Activated B cell treated with CpG ODN at 0.5 μM for 24 hours (primary cell): ENCODE data around the gene CNTNAP4. TPM values are rescaled to one million over a fixed set of nuclear protein-coding genes. Genes with fewer than 3 reads are reported as not detected.

Source experiments
- ATAC-seq: fragments of 200-7000 bp; cut with Tn5 transposase; one replicate; pipeline ENCODE4 v1.10.0; 2021; ENCODE audit warnings: low read depth, mild to moderate bottlenecking, moderate library complexity
- CTCF ChIA-PET: fragments of 350-600 bp; sonication (Branson Sonifier 250); formaldehyde crosslinking; loops from one replicate; lab custom pipeline; 2021; ENCODE audit warnings: antibody characterized with exemption; lab: Charles Lee
- POLR2A ChIA-PET: fragments of 350-600 bp; sonication (Branson Sonifier 250); formaldehyde crosslinking; loops from one replicate; lab custom pipeline; 2021; ENCODE audit warnings: antibody characterized with exemption; lab: Charles Lee
- DNase-seq: peaks from one replicate; pipeline ENCODE4 v3.0.0; 2022
- H3K27ac Mint-ChIP-seq: one replicate; pipeline ENCODE4 v1.8.0; 2020; ENCODE audit warnings: mixed read lengths
- H3K27me3 Mint-ChIP-seq: one replicate; pipeline ENCODE4 v1.8.0; 2021; ENCODE audit warnings: mixed read lengths
- H3K36me3 Mint-ChIP-seq: one replicate; pipeline ENCODE4 v1.8.0; 2021; ENCODE audit warnings: low read depth, mixed read lengths
- H3K4me1 Mint-ChIP-seq: one replicate; pipeline ENCODE4 v1.8.0; 2021; ENCODE audit warnings: mixed read lengths
- H3K4me3 Mint-ChIP-seq: one replicate; pipeline ENCODE4 v1.8.0; 2020; ENCODE audit warnings: mild to moderate bottlenecking, mixed read lengths
- H3K9me3 Mint-ChIP-seq: one replicate; pipeline ENCODE4 v1.8.0; 2020; ENCODE audit warnings: mixed read lengths
- intact Hi-C: fragments of 100-400 bp; cut with micrococcal nuclease; formaldehyde crosslinking; loops from one replicate; pipeline ENCODE4 v1.15.1; 2024
- total RNA-seq: library from RNA; stranded (reverse); gene quantifications from 2 replicates; pipeline ENCODE4 v1.2.3, GENCODE V29; 2022
- TF ChIP-seq, protein P1 (sequence below): fragments of 200-600 bp; IDR thresholded peaks from one replicate; pipeline ENCODE4 v1.8.0; 2022; ENCODE audit warnings: antibody characterized with exemption, mild to moderate bottlenecking

Gene CNTNAP4
- total RNA-seq, 1 donor from 2014 or later = not detected

DNA sequence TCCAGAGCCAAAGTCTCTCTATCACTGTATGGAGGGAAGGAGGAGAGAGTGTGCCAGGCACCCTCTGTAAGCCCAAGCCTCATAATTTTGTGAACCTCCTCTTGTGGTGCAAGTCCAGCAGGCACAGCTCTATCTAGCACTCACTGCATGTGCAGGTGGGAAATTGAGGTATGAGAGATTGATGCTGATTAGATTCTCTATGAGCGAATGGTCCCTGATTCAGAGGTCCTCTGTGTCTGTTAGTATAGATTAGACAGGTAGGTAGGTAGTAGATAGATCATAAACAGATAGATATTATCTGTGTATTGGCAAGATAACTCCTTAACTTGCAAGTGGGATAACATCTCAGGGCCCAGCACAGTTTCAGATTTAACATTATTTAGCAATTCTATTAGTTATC lies 209.5 kb downstream of the CNTNAP4 start:
- ChIA-PET CTCF (no interaction called here), POLR2A (no interaction called here)
- peaks cover 4% of the 10 kb centered on the region for H3K9me3 Mint-ChIP-seq
- TF ChIP-seq, protein P1, sequence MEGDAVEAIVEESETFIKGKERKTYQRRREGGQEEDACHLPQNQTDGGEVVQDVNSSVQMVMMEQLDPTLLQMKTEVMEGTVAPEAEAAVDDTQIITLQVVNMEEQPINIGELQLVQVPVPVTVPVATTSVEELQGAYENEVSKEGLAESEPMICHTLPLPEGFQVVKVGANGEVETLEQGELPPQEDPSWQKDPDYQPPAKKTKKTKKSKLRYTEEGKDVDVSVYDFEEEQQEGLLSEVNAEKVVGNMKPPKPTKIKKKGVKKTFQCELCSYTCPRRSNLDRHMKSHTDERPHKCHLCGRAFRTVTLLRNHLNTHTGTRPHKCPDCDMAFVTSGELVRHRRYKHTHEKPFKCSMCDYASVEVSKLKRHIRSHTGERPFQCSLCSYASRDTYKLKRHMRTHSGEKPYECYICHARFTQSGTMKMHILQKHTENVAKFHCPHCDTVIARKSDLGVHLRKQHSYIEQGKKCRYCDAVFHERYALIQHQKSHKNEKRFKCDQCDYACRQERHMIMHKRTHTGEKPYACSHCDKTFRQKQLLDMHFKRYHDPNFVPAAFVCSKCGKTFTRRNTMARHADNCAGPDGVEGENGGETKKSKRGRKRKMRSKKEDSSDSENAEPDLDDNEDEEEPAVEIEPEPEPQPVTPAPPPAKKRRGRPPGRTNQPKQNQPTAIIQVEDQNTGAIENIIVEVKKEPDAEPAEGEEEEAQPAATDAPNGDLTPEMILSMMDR = no peak
- intact Hi-C loops = no loop called here
- DNase-seq (no peak), ATAC-seq (no peak)
- no peak overlapping the region for H3K4me3 Mint-ChIP-seq
- H3K27ac Mint-ChIP-seq = no peak overlapping the region
- H3K27me3 Mint-ChIP-seq = no peaks in the 10 kb centered on the region
- no peaks in the 10 kb centered on the region for H3K4me1 Mint-ChIP-seq
- no peaks in the 10 kb centered on the region for H3K36me3 Mint-ChIP-seq

DNA sequence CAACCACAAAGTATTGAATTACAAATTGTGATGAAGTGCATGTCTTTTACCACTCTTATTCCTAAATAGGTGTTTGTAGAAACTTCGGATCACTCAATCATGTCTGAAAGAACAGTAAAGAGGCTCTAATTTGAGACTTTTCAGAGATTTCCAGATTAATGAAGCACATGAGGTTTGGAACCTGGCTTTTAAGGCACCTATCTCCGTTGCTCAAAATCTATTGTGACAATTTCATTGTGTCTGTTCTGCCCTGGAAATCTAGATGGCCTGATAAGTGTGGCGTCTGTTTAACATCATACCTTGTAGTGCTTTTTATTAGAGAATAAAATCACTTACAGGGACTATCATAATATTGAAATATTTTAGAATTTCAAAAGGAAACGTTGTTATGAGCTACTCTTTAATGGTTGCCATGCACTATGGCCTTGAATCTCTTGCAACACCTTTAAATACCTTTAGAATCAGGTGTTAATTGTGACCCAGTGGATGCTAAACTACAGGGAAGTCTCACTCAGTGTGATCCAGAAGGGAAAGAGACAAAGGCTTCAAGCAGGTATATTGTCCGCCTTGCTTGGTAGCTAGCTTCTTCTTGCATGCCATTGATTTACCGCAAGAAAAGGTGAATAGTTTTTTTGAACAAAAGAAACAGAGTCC lies 210.3 kb downstream of the CNTNAP4 start:
- intact Hi-C loops = no loop called here
- ChIA-PET CTCF (no interaction called here), POLR2A (no interaction called here)
- TF ChIP-seq, protein P1 = no peak
- Mint-ChIP-seq H3K27ac (no peak overlapping the region), H3K4me3 (no peak overlapping the region), H3K4me1 (no peaks in the 10 kb centered on the region), H3K9me3 (peaks cover 4% of the 10 kb centered on the region), H3K27me3 (no peaks in the 10 kb centered on the region), H3K36me3 (no peaks in the 10 kb centered on the region)
- ATAC-seq (no peak), DNase-seq (no peak)

DNA sequence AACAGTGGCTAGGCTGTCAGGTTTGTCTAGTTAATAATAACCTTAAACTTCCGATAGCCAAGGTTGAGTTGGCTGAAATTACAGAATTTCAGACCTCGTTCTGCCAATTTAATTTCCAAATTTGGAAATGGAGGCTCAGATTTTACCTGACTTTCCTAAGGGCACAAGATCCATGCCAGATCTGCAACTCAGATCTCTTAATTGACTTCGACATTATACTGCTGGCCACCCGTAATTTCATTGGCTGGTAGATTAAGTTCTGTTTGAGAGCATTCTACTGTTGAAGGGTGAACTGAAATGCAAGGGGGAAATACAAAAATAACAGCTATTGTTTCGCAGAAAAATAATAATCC lies 210.8 kb downstream of the CNTNAP4 start:
- Mint-ChIP-seq H3K27me3 (no peaks in the 10 kb centered on the region), H3K9me3 (peaks cover 9% of the 10 kb centered on the region), H3K4me1 (no peaks in the 10 kb centered on the region), H3K27ac (no peak overlapping the region), H3K36me3 (no peaks in the 10 kb centered on the region), H3K4me3 (no peak overlapping the region)
- CTCF ChIA-PET = no interaction called here
- DNase-seq (no peak), ATAC-seq (no peak)
- intact Hi-C loops = no loop called here
- TF ChIP-seq, protein P1 = no peak
- POLR2A ChIA-PET = no interaction called here

DNA sequence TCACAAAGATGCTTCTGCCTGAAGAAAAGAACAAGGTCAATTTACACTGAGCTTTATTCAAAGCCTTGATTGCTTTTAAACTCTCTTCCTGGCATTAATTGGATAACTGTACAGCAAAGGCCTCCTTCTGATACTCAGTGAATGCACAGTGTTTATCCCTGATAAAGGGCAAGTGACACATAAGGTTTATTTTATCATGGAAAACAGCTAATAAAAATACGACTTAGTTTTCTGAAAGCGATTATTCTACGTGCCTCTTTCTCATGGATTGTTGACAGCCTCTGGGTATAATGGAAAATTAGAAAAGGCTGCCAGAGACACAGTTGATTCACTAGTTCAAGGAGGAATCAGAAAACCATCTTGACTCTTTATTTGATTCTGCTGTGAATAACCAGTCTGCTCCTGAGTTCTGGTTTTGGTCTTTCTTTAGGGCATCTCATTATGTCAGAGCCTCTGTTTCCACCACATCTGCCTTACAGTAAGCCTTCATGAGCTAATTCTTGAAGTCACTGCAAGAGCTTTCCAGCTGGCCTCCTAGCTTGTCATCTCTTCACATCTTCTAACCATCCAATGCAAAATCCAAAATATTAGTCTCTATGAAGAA lies 212.9 kb downstream of the CNTNAP4 start:
- Mint-ChIP-seq H3K27ac (no peak overlapping the region), H3K4me1 (no peaks in the 10 kb centered on the region), H3K4me3 (no peak overlapping the region), H3K9me3 (peaks cover 6% of the 10 kb centered on the region), H3K27me3 (no peaks in the 10 kb centered on the region), H3K36me3 (no peaks in the 10 kb centered on the region)
- DNase-seq (no peak), ATAC-seq (no peak)
- intact Hi-C loops = no loop called here
- CTCF ChIA-PET = no interaction called here
- POLR2A ChIA-PET = no interaction called here
- TF ChIP-seq, protein P1 = no peak

DNA sequence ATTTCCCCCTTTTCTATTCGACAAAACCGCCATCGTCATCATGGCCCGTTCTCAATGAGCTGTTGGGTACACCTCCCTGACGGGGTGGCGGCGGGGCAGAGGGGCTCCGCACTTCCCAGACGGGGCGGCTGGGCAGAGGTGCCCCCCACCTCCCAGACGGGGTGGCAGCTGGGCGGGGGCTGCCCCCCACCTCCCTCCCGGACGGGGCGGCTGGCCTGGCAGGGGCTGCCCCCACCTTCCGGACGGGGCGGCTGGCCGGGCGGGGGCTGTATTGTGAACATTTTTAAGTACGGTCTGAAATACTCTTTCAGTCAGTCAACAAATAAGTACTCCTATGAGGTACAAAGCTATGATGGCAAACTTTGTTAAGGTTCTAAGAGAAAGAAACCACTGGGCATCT lies 222.8 kb downstream of the CNTNAP4 start:
- peaks cover 2% of the 10 kb centered on the region for H3K9me3 Mint-ChIP-seq
- CTCF ChIA-PET = no interaction called here
- no peaks in the 10 kb centered on the region for H3K36me3 Mint-ChIP-seq
- intact Hi-C loops = no loop called here
- no peak overlapping the region for H3K27ac Mint-ChIP-seq
- ATAC-seq (no peak), DNase-seq (no peak)
- no peaks in the 10 kb centered on the region for H3K27me3 Mint-ChIP-seq
- TF ChIP-seq, protein P1 = no peak
- H3K4me3 Mint-ChIP-seq = no peak overlapping the region
- no peaks in the 10 kb centered on the region for H3K4me1 Mint-ChIP-seq
- POLR2A ChIA-PET = no interaction called here
